ENCODE results near the gene PCSK4. TPM values are rescaled to one million over a fixed set of nuclear protein-coding genes. Genes with fewer than 3 reads are reported as not detected.

PCSK4 gene
- total RNA-seq, 1 experiment from 2014 or later: 0.34 TPM

- Histone ChIP-seq H3K4me3 (no peak overlapping the region), H3K27ac (no peak overlapping the region), H3K9me3 (replicated peaks) (no peaks in the 10 kb centered on the region; the same call in 1 of the 2 replicates), H3K36me3 (no peaks in the 10 kb centered on the region; the same call in 1 of the 2 replicates), H3K4me1 (replicated peaks) (peaks cover 22% of the 10 kb centered on the region), H3K27me3 (replicated peaks) (peaks cover 93% of the 10 kb centered on the region)
- no peak for DNase-seq (ENCODE audit: low read depth in 1 of 2, low spot score in 2 of 2)
Measured at GRCh38 chr19:1450735-1451731, 39.1 kb downstream of the PCSK4 start.

GRCh38 chr19:1449467-1450442 lies 40.4 kb downstream of the PCSK4 start, which contains the start of gene APC2:
APC2 (plus strand) TSS chr19:1450121; CDS start chr19:1453002, 2,881 bp downstream.
- H3K27ac ChIP-seq: no peak within 1 kb of the TSS
- DNase-seq (ENCODE audit: low read depth in 1 of 2, low spot score in 2 of 2): peak in 1 of 2 experiments; percentile 16
- H3K9me3 ChIP-seq (replicated peaks): no peaks in the 10 kb centered on the region; the same call in 1 of the 2 replicates
- H3K4me3 ChIP-seq: no peak within 1 kb of the TSS
- H3K36me3 ChIP-seq: peaks cover 3% of the 10 kb centered on the region
- H3K27me3 ChIP-seq (replicated peaks): peaks cover 82% of the 10 kb centered on the region
- peaks cover 26% of the 10 kb centered on the region for H3K4me1 ChIP-seq (replicated peaks)

- H3K4me3 ChIP-seq: no peak overlapping the region
- no peak for DNase-seq (ENCODE audit: low read depth in 1 of 2, low spot score in 2 of 2)
- no peaks in the 10 kb centered on the region; the same call in 1 of the 2 replicates for H3K9me3 ChIP-seq (replicated peaks)
- peaks cover 18% of the 10 kb centered on the region for H3K4me1 ChIP-seq (replicated peaks)
- H3K27ac ChIP-seq: no peak overlapping the region
- peaks cover 12% of the 10 kb centered on the region for H3K36me3 ChIP-seq
- peaks cover 64% of the 10 kb centered on the region for H3K27me3 ChIP-seq (replicated peaks)
Measured at GRCh38 chr19:1447944-1448343, 42.2 kb downstream of the PCSK4 start.

- DNase-seq (ENCODE audit: low read depth in 1 of 2, low spot score in 2 of 2): no peak
- Histone ChIP-seq H3K4me1 (replicated peaks) (peaks cover 18% of the 10 kb centered on the region), H3K27ac (no peak overlapping the region), H3K36me3 (peaks cover 17% of the 10 kb centered on the region), H3K9me3 (replicated peaks) (no peaks in the 10 kb centered on the region; the same call in 1 of the 2 replicates), H3K4me3 (no peak overlapping the region), H3K27me3 (replicated peaks) (peaks cover 59% of the 10 kb centered on the region)
Measured at GRCh38 chr19:1447504-1447903, 42.6 kb downstream of the PCSK4 start.

- H3K36me3 ChIP-seq: peaks cover 23% of the 10 kb centered on the region
- H3K4me1 ChIP-seq (replicated peaks): peaks cover 18% of the 10 kb centered on the region
- H3K9me3 ChIP-seq (replicated peaks): no peaks in the 10 kb centered on the region; the same call in 1 of the 2 replicates
- peaks cover 53% of the 10 kb centered on the region for H3K27me3 ChIP-seq (replicated peaks)
- H3K4me3 ChIP-seq: no peak overlapping the region
- DNase-seq (ENCODE audit: low read depth in 1 of 2, low spot score in 2 of 2): peak in 1 of 2 experiments; percentile 15
- H3K27ac ChIP-seq: no peak overlapping the region
Measured at GRCh38 chr19:1446713-1447481, 43.3 kb downstream of the PCSK4 start.

GRCh38 chr19:1445932-1446712 lies 44.0 kb downstream of the PCSK4 start:
- Histone ChIP-seq H3K27ac (no peak overlapping the region), H3K4me1 (replicated peaks) (peaks cover 18% of the 10 kb centered on the region), H3K9me3 (replicated peaks) (no peaks in the 10 kb centered on the region; the same call in 1 of the 2 replicates), H3K27me3 (replicated peaks) (peaks cover 45% of the 10 kb centered on the region), H3K36me3 (peaks cover 31% of the 10 kb centered on the region), H3K4me3 (0 out of 2 replicates have a peak overlapping the region, but pooled peaks have one; percentile 5)
- DNase-seq (ENCODE audit: low read depth in 1 of 2, low spot score in 2 of 2): no peak

GRCh38 chr19:1445185-1445931 lies 44.8 kb downstream of the PCSK4 start:
- Histone ChIP-seq H3K27ac (no peak overlapping the region), H3K36me3 (peaks cover 38% of the 10 kb centered on the region), H3K9me3 (replicated peaks) (no peaks in the 10 kb centered on the region; the same call in 1 of the 2 replicates), H3K4me3 (peak overlapping the region; percentile 14), H3K4me1 (replicated peaks) (peaks cover 18% of the 10 kb centered on the region), H3K27me3 (replicated peaks) (peaks cover 38% of the 10 kb centered on the region)
- peak in 1 of 2 experiments; percentile 67 for DNase-seq (ENCODE audit: low read depth in 1 of 2, low spot score in 2 of 2)

GRCh38 chr19:1441677-1442438 lies 48.3 kb downstream of the PCSK4 start:
- Histone ChIP-seq H3K27me3 (replicated peaks) (peaks cover 8% of the 10 kb centered on the region), H3K9me3 (replicated peaks) (no peaks in the 10 kb centered on the region), H3K36me3 (peaks cover 58% of the 10 kb centered on the region)

GRCh38 chr19:1441022-1441426 lies 49.1 kb downstream of the PCSK4 start:
- H3K4me3 ChIP-seq: no peak overlapping the region
- no peaks in the 10 kb centered on the region for H3K9me3 ChIP-seq (replicated peaks)
- DNase-seq (ENCODE audit: low read depth in 1 of 2, low spot score in 2 of 2): no peak
- no peak overlapping the region for H3K27ac ChIP-seq
- peaks cover 21% of the 10 kb centered on the region for H3K4me1 ChIP-seq (replicated peaks)
- H3K36me3 ChIP-seq: peaks cover 63% of the 10 kb centered on the region
- peaks cover under 1% of the 10 kb centered on the region; the same call in 1 of the 2 replicates for H3K27me3 ChIP-seq (replicated peaks)

More at GRCh38 chr19:1441677-1442438, 48.3 kb downstream of the PCSK4 start:
- Histone ChIP-seq H3K4me3 (no peak overlapping the region), H3K27ac (no peak overlapping the region), H3K4me1 (replicated peaks) (peaks cover 30% of the 10 kb centered on the region)
- no peak for DNase-seq (ENCODE audit: low read depth in 1 of 2, low spot score in 2 of 2)

- Histone ChIP-seq H3K4me1 (replicated peaks) (peaks cover 18% of the 10 kb centered on the region), H3K9me3 (replicated peaks) (no peaks in the 10 kb centered on the region), H3K36me3 (peaks cover 68% of the 10 kb centered on the region), H3K4me3 (no peak overlapping the region), H3K27me3 (replicated peaks) (no peaks in the 10 kb centered on the region; the same call in 1 of the 2 replicates), H3K27ac (no peak overlapping the region)
- no peak for DNase-seq (ENCODE audit: low read depth in 1 of 2, low spot score in 2 of 2)
Measured at GRCh38 chr19:1440418-1440801, 49.7 kb downstream of the PCSK4 start.

Measured in SJSA1 (cell line).